Measurements from ENCODE around the gene PRKAR1B.

GRCh38 chr7:577741-578370 lies 149.2 kb downstream of the PRKAR1B start:
- no peak for TF ChIP-seq CTCF (conservative IDR thresholded peaks at IDR 0.05)
- TF ChIP-seq EZH2 (IDR thresholded peaks at IDR 0.05; ENCODE audit: low read depth): no peak

Data from PC-9 (cell line).